GM12801 (cell line): Measurements from ENCODE around the gene PAPOLA.

Source experiments
- TF ChIP-seq, protein P1 (sequence below): IDR thresholded peaks from one replicate; pipeline ENCODE4 v1.5.1; 2011; ENCODE audit warnings: control low read depth; ENCODE audit not compliant: insufficient read length; ENCODE audit errors: extremely low read depth

PAPOLA gene

DNA sequence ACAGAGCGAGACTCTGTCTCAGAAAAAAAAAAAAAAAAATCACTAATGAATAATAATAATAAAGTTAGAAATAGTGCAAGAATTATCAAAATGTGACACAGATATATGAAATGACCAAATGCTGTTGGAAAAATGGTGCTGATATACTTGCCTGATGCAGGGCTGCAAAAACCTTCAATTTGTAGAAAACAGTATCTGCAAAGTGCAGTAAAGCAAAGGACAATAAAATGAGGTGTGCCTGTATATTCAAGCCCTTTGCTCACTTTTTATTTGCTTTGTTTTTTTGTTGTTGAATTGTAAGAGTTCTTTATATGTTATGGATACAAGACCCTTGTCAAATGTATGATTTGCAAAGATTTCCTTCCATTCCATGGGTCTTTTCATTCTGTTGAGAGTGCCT lies 9.0 kb upstream of the PAPOLA start:
- TF ChIP-seq, protein P1, sequence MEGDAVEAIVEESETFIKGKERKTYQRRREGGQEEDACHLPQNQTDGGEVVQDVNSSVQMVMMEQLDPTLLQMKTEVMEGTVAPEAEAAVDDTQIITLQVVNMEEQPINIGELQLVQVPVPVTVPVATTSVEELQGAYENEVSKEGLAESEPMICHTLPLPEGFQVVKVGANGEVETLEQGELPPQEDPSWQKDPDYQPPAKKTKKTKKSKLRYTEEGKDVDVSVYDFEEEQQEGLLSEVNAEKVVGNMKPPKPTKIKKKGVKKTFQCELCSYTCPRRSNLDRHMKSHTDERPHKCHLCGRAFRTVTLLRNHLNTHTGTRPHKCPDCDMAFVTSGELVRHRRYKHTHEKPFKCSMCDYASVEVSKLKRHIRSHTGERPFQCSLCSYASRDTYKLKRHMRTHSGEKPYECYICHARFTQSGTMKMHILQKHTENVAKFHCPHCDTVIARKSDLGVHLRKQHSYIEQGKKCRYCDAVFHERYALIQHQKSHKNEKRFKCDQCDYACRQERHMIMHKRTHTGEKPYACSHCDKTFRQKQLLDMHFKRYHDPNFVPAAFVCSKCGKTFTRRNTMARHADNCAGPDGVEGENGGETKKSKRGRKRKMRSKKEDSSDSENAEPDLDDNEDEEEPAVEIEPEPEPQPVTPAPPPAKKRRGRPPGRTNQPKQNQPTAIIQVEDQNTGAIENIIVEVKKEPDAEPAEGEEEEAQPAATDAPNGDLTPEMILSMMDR, result no peak

DNA sequence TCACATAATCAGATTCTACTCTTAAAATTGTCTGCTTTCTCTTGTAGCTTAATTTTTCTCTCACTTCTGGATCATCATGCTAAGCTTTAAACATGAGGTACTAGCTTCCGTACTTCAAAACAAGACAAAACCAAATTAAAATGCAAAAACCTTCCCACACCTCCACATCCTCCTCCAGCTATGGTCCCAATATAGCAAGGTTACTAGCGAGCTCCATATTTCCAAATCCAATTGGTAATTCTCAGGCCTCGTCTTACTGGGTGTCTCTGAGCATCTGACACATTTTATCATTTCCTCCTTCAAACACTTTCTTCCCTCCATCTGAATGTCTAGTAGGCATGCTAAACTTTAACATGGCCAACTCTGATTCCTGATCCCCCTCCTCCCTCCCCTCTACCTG lies 7.9 kb upstream of the PAPOLA start:
- TF ChIP-seq, protein P1, result no peak

DNA sequence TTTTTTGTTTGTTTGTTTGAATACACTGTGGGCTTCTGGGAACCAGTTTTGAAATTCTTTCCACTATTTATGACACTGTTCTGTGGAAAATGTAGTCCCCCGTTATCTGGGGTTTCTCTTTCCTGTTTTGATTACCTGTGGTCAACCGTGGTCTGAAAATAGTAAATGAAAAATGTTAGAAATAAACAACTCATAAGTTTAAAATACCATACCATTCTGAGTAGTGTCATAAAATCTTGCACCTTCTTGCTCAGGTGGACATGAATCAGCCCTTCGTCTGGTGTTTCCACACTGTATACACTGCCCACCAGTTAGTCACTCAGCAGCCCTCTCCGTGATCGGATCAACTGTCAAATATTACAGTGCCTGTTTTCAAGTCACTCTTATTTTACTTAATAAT lies 5.1 kb upstream of the PAPOLA start:
- TF ChIP-seq, protein P1, result no peak

DNA sequence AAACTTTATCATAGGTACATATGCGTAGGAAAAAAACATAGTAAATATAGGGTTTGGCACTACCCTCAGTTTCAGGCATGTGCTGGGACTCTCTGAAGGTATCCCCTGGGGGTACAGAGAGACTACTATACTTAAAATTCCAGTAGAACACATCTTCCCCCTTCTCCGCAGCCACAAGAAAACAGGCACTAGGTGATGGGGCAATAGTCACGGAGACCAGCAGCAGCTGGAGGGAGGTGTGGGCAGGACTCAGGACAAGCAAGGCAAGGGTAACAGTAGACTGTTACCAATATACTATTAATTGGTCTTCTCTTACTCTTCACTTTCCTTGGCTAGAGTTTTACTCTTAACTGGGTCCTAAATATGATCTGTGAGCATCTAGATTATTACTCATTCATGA lies 4.6 kb upstream of the PAPOLA start:
- TF ChIP-seq, protein P1, result no peak

DNA sequence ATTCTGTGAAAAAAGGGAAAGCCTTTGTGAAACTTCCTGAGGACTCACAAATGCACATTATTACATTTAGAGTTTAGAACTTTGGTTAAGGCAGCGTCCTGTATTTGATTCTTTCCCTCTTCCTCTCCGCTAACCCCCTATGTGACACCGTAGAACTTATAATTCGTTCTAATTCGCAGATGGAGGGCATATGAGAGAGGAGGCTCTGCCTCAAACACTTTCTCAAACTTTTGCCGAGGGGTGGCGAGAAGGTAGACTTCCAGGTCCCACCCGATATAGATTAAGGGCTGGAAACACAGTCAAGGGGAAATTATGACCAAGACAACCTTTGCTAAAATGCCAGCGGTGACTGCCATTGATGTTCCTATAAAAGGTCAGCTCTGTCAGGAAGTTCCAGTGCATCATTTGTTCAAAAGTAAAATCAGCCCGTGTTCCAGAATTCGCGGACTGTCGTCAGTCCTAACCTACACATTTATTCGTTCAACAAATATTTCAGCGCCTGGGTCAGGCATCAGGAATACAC lies 904 bp upstream of the PAPOLA start:
- TF ChIP-seq, protein P1, result no peak

DNA sequence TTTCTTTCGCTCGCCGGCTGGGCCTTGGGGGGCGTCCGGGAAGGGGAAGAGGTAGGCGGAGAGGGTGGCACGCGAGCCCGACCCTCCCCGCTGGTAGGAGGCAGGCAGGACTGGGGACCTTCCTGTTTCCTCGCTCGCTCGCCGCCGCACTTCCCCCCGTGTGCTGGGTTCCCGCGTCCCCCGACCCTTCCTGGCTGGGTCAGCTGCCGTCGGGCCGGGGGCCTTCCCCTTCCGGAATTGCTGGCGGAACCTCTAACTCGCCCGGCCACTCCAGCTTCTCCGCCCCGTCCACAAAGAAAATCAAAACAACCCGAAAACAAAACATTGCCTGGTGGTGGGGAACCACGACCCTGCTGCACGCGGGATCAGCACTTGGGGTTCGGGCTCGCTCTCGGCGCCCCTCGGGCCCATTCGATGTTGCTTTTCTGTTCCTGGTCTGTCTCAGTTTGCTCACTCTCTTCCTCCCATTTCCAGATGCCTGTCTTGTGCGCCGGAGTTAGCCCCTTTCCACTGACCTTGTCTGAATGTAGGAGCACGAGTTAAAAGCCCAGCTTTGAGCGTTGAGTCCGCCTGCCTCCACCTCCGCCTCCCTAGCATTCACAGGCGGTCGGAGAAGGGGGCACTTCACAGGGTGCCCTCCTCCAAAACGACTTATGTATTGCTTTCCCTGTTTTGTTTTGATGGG lies 581 bp downstream of the PAPOLA start:
- TF ChIP-seq, protein P1, result no peak

DNA sequence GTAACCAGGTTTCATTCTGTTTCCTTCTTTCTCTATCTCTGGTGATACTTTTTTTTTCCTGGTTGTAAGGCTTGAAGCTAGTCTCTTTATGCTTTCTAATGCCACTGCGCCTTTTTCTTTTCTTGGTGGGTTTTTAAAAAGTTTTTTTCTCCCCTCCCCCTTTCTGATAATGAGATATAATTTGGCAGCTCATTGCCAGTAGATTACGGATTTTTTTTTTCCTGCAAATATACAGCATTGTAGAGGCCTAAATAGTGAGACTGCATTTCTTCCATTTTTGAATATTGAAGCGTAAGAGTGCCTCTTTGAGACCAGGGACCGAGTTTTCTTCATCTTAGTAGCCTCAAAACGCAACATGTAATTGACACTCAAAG lies 1.1 kb downstream of the PAPOLA start:
- TF ChIP-seq, protein P1, result no peak
